Fibroblast of upper back skin (primary cell): ENCODE data around the gene DENND1A.

Experiments used
- DNase-seq: peaks from one replicate; pipeline ENCODE4 v3.0.0-alpha.2; 2013

The DENND1A gene

GRCh38 chr9:123517512-123517911 is 412.4 kb downstream of the DENND1A start:
- no peak for DNase-seq

DNA sequence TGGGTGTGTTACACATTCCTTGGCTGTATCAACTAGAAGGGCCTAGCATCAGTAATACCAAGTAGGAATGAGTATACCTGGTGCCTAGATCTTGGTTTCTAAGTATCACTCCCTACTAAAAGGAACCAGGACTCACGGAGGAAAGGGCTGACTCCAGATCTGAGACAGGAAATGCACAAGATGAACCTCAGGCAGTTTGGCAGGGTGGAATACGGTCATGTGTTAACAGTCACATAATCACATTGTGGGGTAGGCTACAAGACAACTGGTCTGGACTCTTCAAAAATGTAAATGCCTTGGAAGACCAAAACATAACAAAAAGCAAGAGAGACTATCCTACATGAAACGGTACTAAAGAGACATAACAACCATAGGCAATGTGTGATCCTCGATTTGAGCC is 415.2 kb downstream of the DENND1A start:
- no peak for DNase-seq

- no peak for DNase-seq
Measured at GRCh38 chr9:123513554-123513953, 416.4 kb downstream of the DENND1A start.

DNA sequence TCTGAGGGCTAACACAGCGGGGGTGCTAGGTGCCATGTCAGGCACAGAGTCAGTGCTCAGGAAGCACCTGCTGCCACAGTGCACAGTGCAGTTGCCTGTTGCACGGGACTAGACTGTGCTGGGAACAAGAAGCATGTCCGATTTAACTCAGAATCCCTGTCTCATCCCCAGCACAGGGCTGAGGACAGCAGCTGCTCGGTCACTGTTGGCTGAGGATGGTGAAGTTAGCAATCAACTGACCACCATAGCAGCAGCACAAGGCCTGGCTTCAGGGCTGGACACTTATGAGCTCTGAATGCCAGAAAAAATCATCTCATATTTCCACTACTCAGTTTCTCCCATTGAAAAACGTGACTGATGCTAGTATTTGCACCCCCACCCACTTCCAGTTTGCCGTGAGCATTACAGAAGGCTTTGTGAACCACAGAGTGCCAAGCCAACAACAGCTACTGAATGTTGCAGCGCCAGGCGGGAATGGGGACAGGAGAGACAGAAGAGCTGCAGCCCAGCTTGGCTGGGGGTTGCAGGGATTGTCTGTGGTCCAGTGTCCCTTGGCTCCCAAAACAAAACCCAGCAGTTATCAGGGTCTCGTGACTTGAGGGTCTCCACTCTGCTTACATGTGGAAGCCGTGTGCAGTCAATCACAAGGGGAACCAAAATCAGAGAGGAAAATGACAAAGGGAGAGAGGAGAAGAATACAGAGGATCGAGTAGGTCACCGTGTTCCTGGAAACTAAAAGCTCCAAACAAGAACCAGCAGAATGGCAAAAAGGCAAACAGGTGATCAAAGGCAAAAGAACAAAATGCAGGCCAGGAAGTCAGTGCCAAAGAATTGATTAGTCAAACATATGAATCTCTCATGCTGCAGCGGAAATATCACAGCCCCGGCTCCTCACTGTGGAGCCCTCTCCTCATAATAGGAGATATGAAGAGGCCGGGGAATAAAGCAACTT is 418.3 kb downstream of the DENND1A start:
- DNase-seq = no peak

DNA sequence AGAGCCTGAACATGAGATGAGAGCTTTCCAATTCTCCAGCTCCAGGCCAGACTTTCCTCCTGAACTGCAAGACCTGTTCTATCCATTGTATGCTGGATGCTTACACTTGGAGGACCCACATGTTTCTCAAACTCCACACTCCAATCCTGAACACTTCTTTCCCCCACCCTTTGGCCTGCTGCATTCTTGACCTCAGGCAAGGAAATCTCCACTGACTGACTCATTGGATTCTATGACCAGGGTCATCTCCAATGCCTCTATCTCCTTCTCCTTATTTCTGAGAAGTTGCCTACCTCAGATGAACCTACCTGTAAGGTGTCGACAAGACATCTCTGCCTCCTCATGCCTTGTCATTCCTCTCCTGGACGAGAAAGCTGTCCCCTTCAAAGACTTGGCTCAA is 420.3 kb downstream of the DENND1A start:
- DNase-seq = no peak

- peak; percentile 6 for DNase-seq
Measured at GRCh38 chr9:123508048-123508447, 421.9 kb downstream of the DENND1A start.

- no peak for DNase-seq
Measured at GRCh38 chr9:123505496-123505895, 424.4 kb downstream of the DENND1A start.

- no peak for DNase-seq
Measured at GRCh38 chr9:123500336-123500735, 429.6 kb downstream of the DENND1A start.

DNA sequence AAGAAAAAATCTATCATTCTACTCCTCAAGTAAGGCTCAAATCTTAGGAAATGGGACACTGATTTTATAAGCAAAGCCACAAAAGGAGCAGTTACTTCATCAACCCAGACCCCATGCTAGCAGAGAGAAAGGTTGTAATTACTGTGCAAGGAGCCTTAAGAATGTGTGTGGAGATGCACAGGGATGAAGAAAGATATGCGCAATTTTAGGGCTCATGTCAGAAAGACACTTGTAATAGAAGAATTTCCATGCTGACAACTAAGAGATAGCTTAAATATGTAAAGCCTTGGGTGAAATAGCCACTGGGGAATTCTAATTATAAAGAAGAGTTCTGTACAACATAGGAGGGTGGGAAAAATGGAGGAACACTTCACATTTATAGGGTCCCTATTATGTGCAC is 432.1 kb downstream of the DENND1A start:
- no peak for DNase-seq

GRCh38 chr9:123495731-123496130 is 434.2 kb downstream of the DENND1A start:
- DNase-seq = no peak

DNA sequence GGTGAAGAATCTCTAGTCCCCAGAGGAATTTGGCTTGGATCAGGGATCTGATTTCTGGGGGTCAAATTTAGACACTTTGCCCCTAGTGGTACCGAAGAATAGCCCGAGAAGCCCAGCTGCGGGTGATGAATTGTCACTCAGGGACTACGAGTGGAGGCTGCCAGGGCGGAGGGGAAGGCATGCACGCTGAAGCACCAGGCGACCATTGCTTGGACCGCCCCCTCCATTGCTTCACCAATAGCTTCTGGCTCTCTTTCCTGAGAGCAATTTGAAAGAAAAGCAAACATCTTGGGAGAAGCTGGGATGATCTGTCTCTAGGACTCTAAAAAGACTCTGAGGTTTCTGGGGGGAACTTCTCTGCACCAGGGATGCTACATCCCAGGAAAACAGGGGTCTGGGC is 436.3 kb downstream of the DENND1A start:
- no peak for DNase-seq

- DNase-seq = no peak
Measured at GRCh38 chr9:123490688-123491087, 439.2 kb downstream of the DENND1A start.

- DNase-seq = no peak
Measured at GRCh38 chr9:123488722-123489321, 441.1 kb downstream of the DENND1A start.

DNA sequence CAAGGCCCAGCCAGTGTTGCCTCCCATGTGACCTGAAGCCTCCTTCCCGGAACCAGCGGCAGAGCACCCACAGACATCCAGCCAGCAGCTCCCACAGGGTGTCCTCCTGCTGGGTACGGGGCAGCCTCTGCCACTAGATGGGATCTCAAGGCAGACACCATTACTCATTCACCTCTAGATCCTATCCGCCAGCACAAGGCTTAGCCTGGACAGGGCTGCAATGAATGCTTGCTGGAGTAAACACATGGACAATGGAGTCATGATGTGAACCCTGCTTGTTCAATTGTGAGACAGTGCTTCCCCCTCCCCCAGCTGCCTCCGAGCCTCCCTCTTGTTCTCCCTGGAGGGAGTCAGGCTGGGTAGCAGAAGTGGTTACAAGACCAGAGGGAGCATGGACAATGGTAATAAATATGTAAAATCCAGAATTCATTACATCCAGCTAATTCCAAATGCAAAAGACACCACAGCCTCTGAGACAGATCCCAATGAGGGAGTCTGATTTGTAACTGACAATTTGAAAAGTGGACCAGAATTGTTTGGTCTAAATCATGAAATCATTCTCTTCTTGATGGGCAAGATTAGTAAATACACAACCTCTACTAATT is 441.9 kb downstream of the DENND1A start:
- DNase-seq = no peak

GRCh38 chr9:123486431-123486830 is 443.5 kb downstream of the DENND1A start:
- no peak for DNase-seq

DNA sequence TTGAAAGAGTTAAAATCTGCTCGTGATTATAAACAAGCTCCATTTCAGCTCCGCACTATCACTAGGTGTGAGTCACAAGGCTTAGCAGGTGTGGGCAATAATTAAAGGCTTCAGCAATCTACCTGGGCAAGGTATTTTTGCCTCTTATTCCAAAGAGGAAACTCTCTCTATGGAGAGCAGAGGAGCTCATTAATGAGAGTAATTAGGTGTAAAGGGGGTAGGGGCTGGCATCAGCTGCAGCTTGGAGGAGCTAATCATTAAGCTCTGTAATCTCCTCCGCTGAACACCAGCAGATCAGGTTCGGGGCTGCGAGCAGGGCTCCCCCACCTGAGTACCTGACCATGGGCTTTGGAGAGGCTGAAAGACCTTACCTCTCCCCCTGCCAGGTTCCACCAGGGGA is 444.7 kb downstream of the DENND1A start:
- DNase-seq = no peak

GRCh38 chr9:123484130-123484529 is 445.8 kb downstream of the DENND1A start:
- DNase-seq = no peak

GRCh38 chr9:123483191-123483803 is 446.6 kb downstream of the DENND1A start:
- DNase-seq = no peak

- no peak for DNase-seq
Measured at GRCh38 chr9:123482295-123482968, 447.5 kb downstream of the DENND1A start.

DNA sequence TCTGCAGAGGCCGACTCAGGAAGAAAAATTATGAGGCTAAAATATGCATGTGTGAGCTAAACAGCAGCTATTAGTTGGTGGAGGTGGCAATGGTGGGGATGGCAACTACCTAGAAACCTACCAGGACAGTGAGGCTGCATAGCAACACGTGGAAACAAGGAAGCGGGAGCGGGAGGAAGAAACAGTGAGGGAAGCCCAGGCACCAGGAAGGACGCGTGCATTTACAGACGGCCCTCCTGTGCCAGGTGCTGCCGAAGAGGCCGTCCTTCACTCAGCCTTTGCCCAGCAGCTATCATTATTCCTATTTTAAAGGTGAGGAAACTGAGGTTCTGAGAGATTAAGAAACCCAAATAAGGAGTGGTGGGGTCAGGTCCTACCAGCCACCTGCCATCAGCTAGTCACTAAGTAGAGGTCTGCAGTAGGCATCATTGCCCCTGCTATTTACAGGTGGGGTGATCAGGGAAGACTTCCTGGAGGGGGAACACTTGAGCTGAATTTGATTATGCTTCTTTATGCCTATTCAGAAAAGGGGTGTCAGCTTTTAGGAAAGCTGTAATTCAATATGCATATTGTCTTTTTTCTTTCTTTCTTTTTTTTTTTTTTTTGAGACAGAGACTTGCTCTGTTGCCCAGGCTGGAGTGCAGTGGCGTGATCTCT is 448.6 kb downstream of the DENND1A start:
- DNase-seq = no peak

GRCh38 chr9:123480791-123481190 is 449.1 kb downstream of the DENND1A start:
- DNase-seq = no peak

DNA sequence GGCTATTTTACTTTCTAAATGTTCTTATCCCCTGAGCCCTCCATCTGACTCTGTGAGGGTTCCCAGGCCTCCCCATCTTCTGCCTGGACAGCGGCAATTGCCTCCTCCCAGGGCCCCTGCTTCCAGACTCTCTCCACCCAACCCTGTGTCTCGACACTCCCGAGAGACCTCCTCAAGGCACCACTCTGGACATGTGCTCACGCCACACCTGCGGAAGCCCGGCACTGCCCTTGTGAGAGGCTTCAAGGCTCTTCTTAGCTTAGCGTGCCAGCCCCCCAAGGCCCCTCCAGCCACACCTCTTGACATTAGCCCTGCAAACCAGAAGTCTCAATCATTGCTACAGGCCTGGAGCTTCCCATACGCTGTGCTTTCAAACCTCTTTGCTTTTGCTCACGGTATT is 449.8 kb downstream of the DENND1A start:
- no peak for DNase-seq
